Left colon (tissue), 2 donors: Measurements from ENCODE around the gene EIF2S2. TPM values are rescaled to one million over a fixed set of nuclear protein-coding genes. Genes with fewer than 3 reads are reported as not detected.

ENCODE experiments used
- ATAC-seq: fragments of 200-7000 bp; cut with Tn5 transposase; one replicate; pipeline ENCODE4 v1.9.1; 2020; ENCODE audit warnings: mild to moderate bottlenecking, moderate library complexity
- DNase-seq, 2 donors: peaks; one replicate each; pipeline ENCODE4 v3.0.0-alpha.2; 2020
- intact Hi-C, 2 donors: fragments of 100-400 bp; cut with DNase I in 1 of 2; cut with micrococcal nuclease in 1 of 2; formaldehyde crosslinking; loops; one replicate each; pipeline versions ENCODE4 v1.11.2 to v1.14.0; 2022; cut with DNase I, micrococcal nuclease
- total RNA-seq, 2 donors: library from RNA; stranded (reverse); fragmentation: NEBNext Ultra II Directional; extraction: Animal tissue kit (Norgen Biotek cat#: 25700); gene quantifications; one replicate each; pipeline ENCODE4 v1.2.1, GENCODE V29; 2021
- donor health status: DM: no; HTN: no; CAD: no.
- donor health status: DM: yes; HTN: yes; CAD: no.

The EIF2S2 gene
- total RNA-seq, 2 donors from 2014 or later, result 39.8 to 51.1 TPM

- no peak for ATAC-seq
- intact Hi-C loops, result no loop called here
- DNase-seq, result no peak
Observed at GRCh38 chr20:34124469-34125249, 12.6 kb upstream of the EIF2S2 start.

GRCh38 chr20:34123309-34123708, 11.3 kb upstream of the EIF2S2 start:
- intact Hi-C loops, result no loop called here
- no peak for ATAC-seq
- DNase-seq, result no peak

GRCh38 chr20:34122274-34122980, 10.4 kb upstream of the EIF2S2 start:
- no peak for ATAC-seq

GRCh38 chr20:34120213-34120612, 8.2 kb upstream of the EIF2S2 start:
- ATAC-seq (no peak), DNase-seq (no peak)
- intact Hi-C loops, result no loop called here

More at GRCh38 chr20:34122274-34122980, 10.4 kb upstream of the EIF2S2 start:
- no peak for DNase-seq
- intact Hi-C loops, result no loop called here

GRCh38 chr20:34115232-34115631, 3.2 kb upstream of the EIF2S2 start:
- ATAC-seq (no peak), DNase-seq (no peak)
- intact Hi-C loops, result no loop called here

- no peak for ATAC-seq
- intact Hi-C loops, result no loop called here
Observed at GRCh38 chr20:34114809-34115208, 2.8 kb upstream of the EIF2S2 start.

GRCh38 chr20:34112600-34113101, 608 bp upstream of the EIF2S2 start:
- DNase-seq (peak; percentile 32 to 46), ATAC-seq (peak; percentile 19)
- intact Hi-C loops, result no loop called here

More at GRCh38 chr20:34114809-34115208, 2.8 kb upstream of the EIF2S2 start:
- DNase-seq, result no peak

GRCh38 chr20:34110745-34111641, 1.1 kb downstream of the EIF2S2 start:
- DNase-seq (no peak), ATAC-seq (peak; percentile 15)
- intact Hi-C loops, result no loop called here

- no peak for ATAC-seq
- DNase-seq, result no peak
- intact Hi-C loops, result no loop called here
Observed at GRCh38 chr20:34110025-34110744, 1.9 kb downstream of the EIF2S2 start.

GRCh38 chr20:34109442-34109841, 2.6 kb downstream of the EIF2S2 start:
- ATAC-seq, result no peak
- no peak for DNase-seq
- intact Hi-C loops, result no loop called here

- ATAC-seq, result no peak
- no peak for DNase-seq
- intact Hi-C loops, result no loop called here
Observed at GRCh38 chr20:34108616-34109174, 3.3 kb downstream of the EIF2S2 start.

GRCh38 chr20:34105978-34106675, 5.9 kb downstream of the EIF2S2 start:
- DNase-seq (no peak), ATAC-seq (no peak)
- intact Hi-C loops, result no loop called here

- intact Hi-C loops, result no loop called here
- no peak for DNase-seq
- no peak for ATAC-seq
Observed at GRCh38 chr20:34104059-34104458, 8.0 kb downstream of the EIF2S2 start.

- ATAC-seq (no peak), DNase-seq (no peak)
- intact Hi-C loops, result no loop called here
Observed at GRCh38 chr20:34102342-34102741, 9.7 kb downstream of the EIF2S2 start.

GRCh38 chr20:34100576-34100975, 11.5 kb downstream of the EIF2S2 start:
- ATAC-seq (no peak), DNase-seq (no peak)
- intact Hi-C loops, result no loop called here

GRCh38 chr20:34099675-34100074, 12.4 kb downstream of the EIF2S2 start:
- DNase-seq, result no peak
- intact Hi-C loops, result no loop called here

GRCh38 chr20:34098570-34098969, 13.5 kb downstream of the EIF2S2 start:
- ATAC-seq (no peak), DNase-seq (no peak)
- intact Hi-C loops, result no loop called here

More at GRCh38 chr20:34099675-34100074, 12.4 kb downstream of the EIF2S2 start:
- ATAC-seq, result no peak
